Immature natural killer cell (primary cell): Measurements from ENCODE around the gene CSNK1E. TPM values are rescaled to one million over a fixed set of nuclear protein-coding genes. Genes with fewer than 3 reads are reported as not detected.
A peak's percentile ranks its signal among the peaks of the same experiment; 100 is the strongest.

Experiments
- DNase-seq, 3 donors: peaks; one replicate each; pipeline ENCODE4 v3.0.0; 2022; ENCODE audit warnings: mixed read lengths in 1 of 3
- H3K27ac Mint-ChIP-seq, 6 donors: one replicate each; pipeline ENCODE4 v1.8.0; 2020; ENCODE audit warnings: mixed read lengths in 6 of 6, mild to moderate bottlenecking in 5 of 6, inconsistent platforms in 4 of 6, moderate library complexity in 3 of 6
- H3K27me3 Mint-ChIP-seq, 3 donors: one replicate each; pipeline ENCODE4 v1.8.0; 2020 to 2021; ENCODE audit warnings: low read depth in 3 of 3, mild to moderate bottlenecking in 3 of 3, mixed read lengths in 3 of 3, moderate library complexity in 3 of 3, inconsistent platforms in 1 of 3
- H3K36me3 Mint-ChIP-seq, 3 donors: one replicate each; pipeline ENCODE4 v1.8.0; 2020; ENCODE audit warnings: mixed read lengths in 3 of 3, inconsistent platforms in 2 of 3, mild to moderate bottlenecking in 2 of 3
- H3K4me1 Mint-ChIP-seq, 2 donors: one replicate each; pipeline ENCODE4 v1.8.0; 2020; ENCODE audit warnings: inconsistent platforms in 2 of 2, mild to moderate bottlenecking in 2 of 2, mixed read lengths in 2 of 2, moderate library complexity in 1 of 2
- H3K4me3 Mint-ChIP-seq, 5 donors: one replicate each; pipeline ENCODE4 v1.8.0; 2020; ENCODE audit warnings: mild to moderate bottlenecking in 5 of 5, mixed read lengths in 5 of 5, inconsistent platforms in 3 of 5, moderate library complexity in 3 of 5
- H3K9me3 Mint-ChIP-seq, 6 donors: one replicate each; pipeline ENCODE4 v1.8.0; 2020; ENCODE audit warnings: mild to moderate bottlenecking in 6 of 6, mixed read lengths in 6 of 6, inconsistent platforms in 4 of 6, moderate library complexity in 3 of 6
- polyA plus RNA-seq, 3 donors: library from polyadenylated mRNA; unstranded; fragments of 300-500 nt; fragmentation: Illumina TruSeq; gene quantifications; one replicate each; pipeline ENCODE4 v1.2.3, GENCODE V29; 2021

CSNK1E gene
- polyA plus RNA-seq, 3 donors from 2014 or later: 7.5 to 12.1 (median 8.6) TPM

GRCh38 chr22:38309614-38310517 is 7.4 kb downstream of the CSNK1E start:
- no peak for DNase-seq
- Mint-ChIP-seq H3K36me3 (no peaks in the 10 kb centered on the region), H3K27me3 (peaks cover 0 to 4% (median 0%) of the 10 kb centered on the region in 3 donors), H3K4me1 (peaks cover 54 to 75% of the 10 kb centered on the region in 2 donors), H3K4me3 (no peak overlapping the region), H3K9me3 (no peaks in the 10 kb centered on the region), H3K27ac (peak overlapping the region in 2 of 6 donors; percentile 55 to 73)

- DNase-seq: no peak
- peaks cover 48 to 70% of the 10 kb centered on the region in 2 donors for H3K4me1 Mint-ChIP-seq
- no peaks in the 10 kb centered on the region for H3K9me3 Mint-ChIP-seq
- H3K27me3 Mint-ChIP-seq: peaks cover 0 to 3% (median 0%) of the 10 kb centered on the region in 3 donors
- no peaks in the 10 kb centered on the region for H3K36me3 Mint-ChIP-seq
- H3K27ac Mint-ChIP-seq: peak overlapping the region in 2 of 6 donors; percentile 59 to 65
- H3K4me3 Mint-ChIP-seq: peak overlapping the region in 1 of 5 donors; percentile 21
Measured at GRCh38 chr22:38308791-38309498, 8.3 kb downstream of the CSNK1E start.

- Mint-ChIP-seq H3K27me3 (peaks cover 0 to 4% (median 0%) of the 10 kb centered on the region in 3 donors), H3K9me3 (no peaks in the 10 kb centered on the region), H3K27ac (peak overlapping the region; percentile 43 to 79 (median 63)), H3K4me3 (peak overlapping the region in 3 of 5 donors; percentile 21 to 71 (median 51)), H3K4me1 (peaks cover 22 to 48% of the 10 kb centered on the region in 2 donors), H3K36me3 (peaks cover 0 to 8% (median 4%) of the 10 kb centered on the region in 3 donors)
- peak in 1 of 3 donors; percentile 14 for DNase-seq
Measured at GRCh38 chr22:38305471-38306448, 11.5 kb downstream of the CSNK1E start.

- Mint-ChIP-seq H3K27me3 (peaks cover 0 to 4% (median 2%) of the 10 kb centered on the region in 3 donors), H3K4me3 (no peak overlapping the region)
Measured at GRCh38 chr22:38304526-38304925, 12.7 kb downstream of the CSNK1E start.

GRCh38 chr22:38303974-38304373 is 13.3 kb downstream of the CSNK1E start:
- Mint-ChIP-seq H3K4me1 (peaks cover 20 to 39% of the 10 kb centered on the region in 2 donors), H3K27me3 (peaks cover 0 to 6% (median 2%) of the 10 kb centered on the region in 3 donors), H3K27ac (peak overlapping the region in 1 of 6 donors; percentile 30), H3K9me3 (no peaks in the 10 kb centered on the region), H3K4me3 (no peak overlapping the region), H3K36me3 (peaks cover 8 to 15% (median 13%) of the 10 kb centered on the region in 3 donors)
- no peak for DNase-seq

More at GRCh38 chr22:38304526-38304925, 12.7 kb downstream of the CSNK1E start:
- Mint-ChIP-seq H3K27ac (no peak overlapping the region), H3K36me3 (peaks cover 5 to 15% (median 13%) of the 10 kb centered on the region in 3 donors), H3K9me3 (no peaks in the 10 kb centered on the region), H3K4me1 (peaks cover 22 to 41% of the 10 kb centered on the region in 2 donors)
- no peak for DNase-seq

- no peak for DNase-seq
- Mint-ChIP-seq H3K27ac (no peak overlapping the region), H3K27me3 (peaks cover 0 to 4% (median 2%) of the 10 kb centered on the region in 3 donors), H3K4me3 (no peak overlapping the region), H3K4me1 (peaks cover 18 to 29% of the 10 kb centered on the region in 2 donors), H3K9me3 (no peaks in the 10 kb centered on the region), H3K36me3 (peaks cover 13 to 16% (median 15%) of the 10 kb centered on the region in 3 donors)
Measured at GRCh38 chr22:38302906-38303305, 14.3 kb downstream of the CSNK1E start.

- no peak overlapping the region for H3K4me3 Mint-ChIP-seq
- peaks cover 13 to 16% (median 15%) of the 10 kb centered on the region in 3 donors for H3K36me3 Mint-ChIP-seq
- H3K27me3 Mint-ChIP-seq: peaks cover 0 to 4% (median 2%) of the 10 kb centered on the region in 3 donors
- no peaks in the 10 kb centered on the region for H3K9me3 Mint-ChIP-seq
- H3K4me1 Mint-ChIP-seq: peaks cover 12 to 18% of the 10 kb centered on the region in 2 donors
- DNase-seq: no peak
- no peak overlapping the region for H3K27ac Mint-ChIP-seq
Measured at GRCh38 chr22:38300946-38301345, 16.3 kb downstream of the CSNK1E start.

- no peak for DNase-seq
- Mint-ChIP-seq H3K36me3 (peaks cover 13 to 16% (median 15%) of the 10 kb centered on the region in 3 donors), H3K4me3 (no peak overlapping the region), H3K27ac (no peak overlapping the region), H3K27me3 (peaks cover 0 to 4% (median 2%) of the 10 kb centered on the region in 3 donors), H3K4me1 (peaks cover 7 to 13% of the 10 kb centered on the region in 2 donors), H3K9me3 (no peaks in the 10 kb centered on the region)
Measured at GRCh38 chr22:38300197-38300945, 16.9 kb downstream of the CSNK1E start.

GRCh38 chr22:38299770-38300102 is 17.5 kb downstream of the CSNK1E start:
- Mint-ChIP-seq H3K27ac (no peak overlapping the region), H3K4me1 (peaks cover 5 to 8% of the 10 kb centered on the region in 2 donors), H3K27me3 (peaks cover 0 to 4% (median 2%) of the 10 kb centered on the region in 3 donors), H3K36me3 (peaks cover 13 to 16% (median 15%) of the 10 kb centered on the region in 3 donors), H3K9me3 (no peaks in the 10 kb centered on the region), H3K4me3 (no peak overlapping the region)
- no peak for DNase-seq

- Mint-ChIP-seq H3K36me3 (peaks cover 13 to 16% (median 15%) of the 10 kb centered on the region in 3 donors), H3K27me3 (peaks cover 0 to 4% (median 3%) of the 10 kb centered on the region in 3 donors), H3K4me3 (no peak overlapping the region), H3K9me3 (no peaks in the 10 kb centered on the region), H3K27ac (peak overlapping the region in 2 of 6 donors; percentile 11 to 18), H3K4me1 (no peaks in the 10 kb centered on the region)
- DNase-seq: peak; percentile 20 to 34 (median 28)
Measured at GRCh38 chr22:38298312-38299005, 18.8 kb downstream of the CSNK1E start.

GRCh38 chr22:38296372-38296771 is 20.9 kb downstream of the CSNK1E start:
- peaks cover 0 to 7% (median 3%) of the 10 kb centered on the region in 3 donors for H3K27me3 Mint-ChIP-seq
- peaks cover 11 to 16% (median 13%) of the 10 kb centered on the region in 3 donors for H3K36me3 Mint-ChIP-seq
- H3K9me3 Mint-ChIP-seq: no peaks in the 10 kb centered on the region
- no peak overlapping the region for H3K4me3 Mint-ChIP-seq
- H3K27ac Mint-ChIP-seq: no peak overlapping the region
- DNase-seq: no peak
- H3K4me1 Mint-ChIP-seq: no peaks in the 10 kb centered on the region

GRCh38 chr22:38295863-38296262 is 21.4 kb downstream of the CSNK1E start:
- H3K36me3 Mint-ChIP-seq: peaks cover 8 to 13% (median 13%) of the 10 kb centered on the region in 3 donors
- peaks cover 0 to 6% (median 3%) of the 10 kb centered on the region in 3 donors for H3K27me3 Mint-ChIP-seq
- H3K4me1 Mint-ChIP-seq: no peaks in the 10 kb centered on the region
- DNase-seq: no peak
- H3K9me3 Mint-ChIP-seq: no peaks in the 10 kb centered on the region
- H3K27ac Mint-ChIP-seq: peak overlapping the region in 1 of 6 donors; percentile 11
- no peak overlapping the region for H3K4me3 Mint-ChIP-seq
